BE2C (cell line): ENCODE measurements around the gene ISCU.
"Not testable (repeated sequence)": the region's sequence is repeated elsewhere in the genome, so short reads cannot be mapped to it uniquely, and the experiment has no call there.

Source experiments
- DNase-seq: peaks from one replicate; pipeline ENCODE4 v3.0.0-alpha.2; 2020
- H3K27me3 ChIP-seq: fragments of 250-450 bp; sonication (Bioruptor Pico); 2 replicates; pipeline ENCODE4 v1.5.1; 2020; ENCODE audit warnings: mild to moderate bottlenecking
- H3K36me3 ChIP-seq: fragments of 250-450 bp; sonication (Bioruptor Pico); 2 replicates; pipeline ENCODE4 v1.5.1; 2020; ENCODE audit warnings: mild to moderate bottlenecking
- H3K4me1 ChIP-seq: fragments of 250-450 bp; sonication (Bioruptor Pico); 2 replicates; pipeline ENCODE4 v1.5.1; 2020
- H3K4me3 ChIP-seq: 2 replicates; pipeline ENCODE4 v1.5.1; 2011; ENCODE audit warnings: low read depth, low read length
- H3K9me3 ChIP-seq: fragments of 250-450 bp; sonication (Bioruptor Pico); 2 replicates; pipeline ENCODE4 v1.5.1; 2020
- CTCF ChIP-seq: IDR thresholded peaks from 2 replicates; pipeline ENCODE4 v1.5.1; 2012; ENCODE audit warnings: mild to moderate bottlenecking, low read depth, low read length

ISCU gene

DNA sequence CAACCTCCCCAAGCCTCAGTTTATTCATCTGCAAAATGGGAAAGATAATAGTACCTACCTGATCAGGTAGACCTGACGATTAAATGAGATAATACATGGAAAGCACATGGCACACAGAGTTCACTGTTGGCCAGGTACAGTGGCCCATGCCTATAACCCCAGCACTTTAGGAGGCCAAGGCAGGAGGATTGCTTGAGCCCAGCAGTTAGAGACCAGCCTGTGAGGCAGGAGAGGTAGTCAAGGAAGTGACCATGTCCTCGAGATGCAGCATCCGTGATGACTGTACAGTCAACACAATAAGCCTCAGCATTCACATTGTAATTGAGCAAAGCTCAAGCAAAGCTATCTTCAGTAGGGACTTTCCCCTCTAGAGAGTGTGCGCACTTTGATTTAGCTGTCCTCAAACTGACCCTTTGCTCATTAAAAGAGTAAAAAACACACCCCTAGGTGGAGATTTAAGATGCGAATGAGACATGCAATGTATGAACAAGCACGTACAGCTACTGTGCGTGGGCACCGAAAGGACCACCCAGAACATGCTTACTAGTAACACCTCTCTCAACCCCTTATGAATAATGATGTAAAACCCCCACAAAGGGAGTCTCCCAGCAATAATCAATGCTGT is 9.9 kb downstream of the ISCU start:
- no peak for DNase-seq
- no peaks in the 10 kb centered on the region for H3K9me3 ChIP-seq
- H3K27me3 ChIP-seq: no peaks in the 10 kb centered on the region
- H3K4me1 ChIP-seq: peaks cover 5% of the 10 kb centered on the region
- no peak for TF ChIP-seq CTCF
- peaks cover 24% of the 10 kb centered on the region for H3K36me3 ChIP-seq
- no peak overlapping the region for H3K4me3 ChIP-seq

DNA sequence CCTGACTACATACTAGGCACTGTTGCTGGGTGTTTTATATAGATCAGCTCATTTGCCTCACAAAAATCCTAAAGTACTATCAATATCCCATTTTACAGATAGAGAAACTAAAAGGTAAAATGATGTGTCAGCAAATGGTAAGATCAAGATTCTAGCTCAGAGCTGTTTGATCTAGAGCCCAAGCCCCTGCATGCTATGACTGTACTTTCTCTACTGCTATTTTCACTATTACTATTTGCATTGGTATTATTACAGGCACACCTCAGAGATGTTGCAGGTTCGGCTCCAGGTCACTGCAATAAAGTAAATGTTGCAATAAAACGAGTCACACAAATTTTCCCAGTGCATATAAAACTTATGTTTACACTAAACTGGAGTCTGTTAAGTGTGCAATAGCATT is 10.9 kb downstream of the ISCU start:
- H3K36me3 ChIP-seq: peaks cover 14% of the 10 kb centered on the region
- H3K27me3 ChIP-seq: no peaks in the 10 kb centered on the region
- H3K4me1 ChIP-seq: no peaks in the 10 kb centered on the region
- no peaks in the 10 kb centered on the region for H3K9me3 ChIP-seq
- TF ChIP-seq CTCF: no peak
- DNase-seq: no peak
- no peak overlapping the region for H3K4me3 ChIP-seq

DNA sequence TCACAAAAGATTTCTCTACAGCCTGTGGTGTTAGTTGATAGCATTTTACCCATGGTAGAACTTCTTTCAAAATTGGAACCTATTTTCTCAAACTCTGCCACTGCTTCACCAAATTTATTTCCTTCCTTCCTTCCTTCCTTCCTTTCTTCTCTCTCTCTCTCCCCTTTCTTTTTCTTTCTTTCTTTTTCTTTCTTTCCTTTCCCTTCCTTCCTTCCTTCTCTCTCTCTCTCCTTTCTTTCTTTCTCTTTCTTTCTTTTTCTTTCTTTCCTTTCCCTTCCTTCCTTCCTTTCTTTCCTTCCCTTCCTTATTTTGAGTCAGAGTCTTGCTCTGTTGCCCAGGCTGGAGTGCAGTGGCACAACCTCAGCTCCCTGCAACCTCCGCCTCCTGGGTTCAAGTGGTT is 11.9 kb downstream of the ISCU start:
- H3K4me3 ChIP-seq, H3K36me3 ChIP-seq, H3K9me3 ChIP-seq, DNase-seq, H3K27me3 ChIP-seq, H3K4me1 ChIP-seq: not testable (repeated sequence)

DNA sequence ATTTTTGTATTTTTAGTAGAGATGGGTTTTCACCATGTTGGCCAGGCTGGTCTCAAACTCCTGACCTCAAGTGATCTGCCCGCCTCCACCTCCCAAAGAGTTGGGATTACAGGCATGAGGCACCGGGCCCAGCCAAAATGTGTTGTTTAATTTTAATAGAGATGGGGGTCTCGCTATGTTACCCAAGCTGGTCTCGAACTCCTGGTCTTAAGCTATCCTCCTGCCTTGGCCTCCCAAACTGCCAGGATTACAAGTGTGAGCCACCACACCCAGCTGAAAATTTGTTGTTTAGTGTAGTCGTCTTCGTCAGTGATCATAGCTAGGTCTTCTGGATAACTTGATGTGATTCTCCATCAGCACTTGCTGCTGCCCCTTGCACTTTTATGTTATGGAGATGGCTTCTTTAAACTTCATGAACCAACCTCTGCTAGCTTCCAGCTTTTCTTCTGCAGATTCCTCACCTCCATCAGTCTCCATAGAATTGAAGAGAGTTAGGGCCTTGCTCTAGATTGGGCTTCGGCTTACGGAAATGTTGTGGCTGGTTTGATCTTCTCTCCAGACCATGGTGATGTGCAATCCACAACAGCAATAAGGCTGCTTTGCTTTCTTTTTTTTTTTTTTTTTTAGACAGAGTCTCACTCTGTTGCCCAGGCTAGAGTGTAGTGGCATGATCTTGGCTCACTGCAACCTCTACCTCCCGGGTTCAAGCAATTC is 13.0 kb downstream of the ISCU start:
- TF ChIP-seq CTCF: no peak
- Histone ChIP-seq H3K4me1 (no peaks in the 10 kb centered on the region), H3K4me3 (no peak overlapping the region), H3K9me3 (no peaks in the 10 kb centered on the region), H3K27me3 (no peaks in the 10 kb centered on the region), H3K36me3 (no peaks in the 10 kb centered on the region)
- no peak for DNase-seq

DNA sequence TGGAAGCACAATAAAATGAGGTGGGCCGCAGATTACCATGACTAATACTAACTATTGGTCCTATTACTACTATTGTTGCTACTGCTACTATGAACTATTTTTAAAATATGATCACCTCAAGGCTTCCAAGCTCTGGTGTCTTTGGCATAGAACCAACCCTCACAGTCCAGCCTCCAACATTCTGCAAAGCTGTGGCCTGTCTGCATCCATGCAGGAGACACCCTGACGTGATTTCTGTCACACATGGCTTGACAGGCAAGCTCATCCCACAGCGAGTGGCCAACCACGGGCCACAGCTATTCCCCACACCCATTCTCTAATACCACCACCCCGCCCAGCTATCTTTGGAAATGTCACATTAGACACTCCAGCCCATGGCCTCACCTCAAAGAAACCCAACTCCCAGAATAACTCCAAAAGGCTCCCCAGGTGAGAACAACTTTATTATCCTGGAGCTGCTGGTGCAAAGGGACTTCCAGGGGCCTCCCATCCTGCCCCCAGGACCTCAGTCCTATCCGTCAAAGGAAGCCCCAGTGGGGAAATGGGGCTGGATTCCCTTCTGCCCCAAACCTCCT is 14.4 kb downstream of the ISCU start:
- H3K27me3 ChIP-seq: no peaks in the 10 kb centered on the region
- H3K9me3 ChIP-seq: no peaks in the 10 kb centered on the region
- TF ChIP-seq CTCF: no peak
- no peaks in the 10 kb centered on the region for H3K4me1 ChIP-seq
- no peak for DNase-seq
- no peak overlapping the region for H3K4me3 ChIP-seq
- no peaks in the 10 kb centered on the region for H3K36me3 ChIP-seq

DNA sequence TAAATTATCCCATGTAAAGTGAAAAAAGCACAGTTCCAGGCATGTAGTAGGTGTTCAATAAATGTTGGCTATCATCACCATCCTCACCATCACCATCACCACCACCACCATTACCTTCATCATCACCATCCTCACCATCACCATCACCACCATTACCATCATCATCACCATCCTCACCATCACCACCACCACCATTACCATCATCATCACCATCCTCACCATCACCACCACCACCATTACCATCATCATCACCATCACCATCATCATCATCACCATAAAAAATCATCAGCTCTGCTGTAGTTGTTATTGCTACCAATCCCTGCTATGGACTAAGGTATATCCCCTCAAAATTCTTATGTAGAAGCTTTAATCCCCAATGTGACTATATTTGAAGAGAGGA is 15.1 kb downstream of the ISCU start:
- H3K9me3 ChIP-seq: no peaks in the 10 kb centered on the region
- no peak overlapping the region for H3K4me3 ChIP-seq
- H3K4me1 ChIP-seq: no peaks in the 10 kb centered on the region
- H3K36me3 ChIP-seq: no peaks in the 10 kb centered on the region
- TF ChIP-seq CTCF: no peak
- H3K27me3 ChIP-seq: no peaks in the 10 kb centered on the region
- DNase-seq: no peak
